ENCODE data around the gene SKA3. TPM values are rescaled to one million over a fixed set of nuclear protein-coding genes. Genes with fewer than 3 reads are reported as not detected.

SKA3 gene
- total RNA-seq, 4 donors from 2014 or later, result 0.49 to 20.9 TPM; not detected in 2

GRCh38 chr13:21152251-21152899, 24.0 kb downstream of the SKA3 start:
- Histone ChIP-seq H3K9me3 (no peaks in the 10 kb centered on the region), H3K27ac (no peak overlapping the region), H3K27me3 (no peaks in the 10 kb centered on the region), H3K4me3 (no peak overlapping the region), H3K4me1 (no peaks in the 10 kb centered on the region), H3K36me3 (no peaks in the 10 kb centered on the region)
- TF ChIP-seq POLR2A (IDR thresholded peaks at IDR 0.05), result no peak
- TF ChIP-seq CTCF (IDR thresholded peaks at IDR 0.05), result no peak
- DNase-seq, result no peak
- intact Hi-C loops (cut with DNase I; ENCODE audit: low total_unique reads), result no loop called here

GRCh38 chr13:21150013-21150412, 26.3 kb downstream of the SKA3 start:
- no peak for TF ChIP-seq CTCF (IDR thresholded peaks at IDR 0.05)
- no peak for TF ChIP-seq POLR2A (IDR thresholded peaks at IDR 0.05)
- intact Hi-C loops (cut with DNase I; ENCODE audit: low total_unique reads), result no loop called here
- H3K4me3 ChIP-seq, result no peak overlapping the region
- H3K27ac ChIP-seq, result no peak overlapping the region
- H3K9me3 ChIP-seq, result no peaks in the 10 kb centered on the region
- DNase-seq, result no peak
- H3K4me1 ChIP-seq, result no peaks in the 10 kb centered on the region
- H3K27me3 ChIP-seq, result no peaks in the 10 kb centered on the region
- no peaks in the 10 kb centered on the region for H3K36me3 ChIP-seq

- Histone ChIP-seq H3K36me3 (no peaks in the 10 kb centered on the region), H3K4me3 (no peak overlapping the region), H3K4me1 (no peaks in the 10 kb centered on the region), H3K27ac (no peak overlapping the region), H3K9me3 (no peaks in the 10 kb centered on the region), H3K27me3 (no peaks in the 10 kb centered on the region)
- no peak for TF ChIP-seq CTCF (IDR thresholded peaks at IDR 0.05)
- no peak for TF ChIP-seq POLR2A (IDR thresholded peaks at IDR 0.05)
- no peak for DNase-seq
- intact Hi-C loops (cut with DNase I; ENCODE audit: low total_unique reads), result no loop called here
These were observed 26.8 kb downstream of the SKA3 start for GRCh38 chr13:21149568-21149967.

- H3K36me3 ChIP-seq, result no peaks in the 10 kb centered on the region
- no peak for DNase-seq
- TF ChIP-seq CTCF (IDR thresholded peaks at IDR 0.05) (no peak), POLR2A (IDR thresholded peaks at IDR 0.05) (no peak)
- H3K4me1 ChIP-seq, result peaks cover 0 to 3% of the 10 kb centered on the region in 2 donors
- H3K4me3 ChIP-seq, result no peak overlapping the region
- no peaks in the 10 kb centered on the region for H3K27me3 ChIP-seq
- intact Hi-C loops (cut with DNase I; ENCODE audit: low total_unique reads), result no loop called here
- no peaks in the 10 kb centered on the region for H3K9me3 ChIP-seq
- no peak overlapping the region for H3K27ac ChIP-seq
These were observed 27.6 kb downstream of the SKA3 start for GRCh38 chr13:21148557-21149258.

- Histone ChIP-seq H3K4me1 (peaks cover 0 to 6% of the 10 kb centered on the region in 2 donors), H3K36me3 (no peaks in the 10 kb centered on the region), H3K9me3 (no peaks in the 10 kb centered on the region), H3K27ac (no peak overlapping the region), H3K4me3 (no peak overlapping the region), H3K27me3 (no peaks in the 10 kb centered on the region)
- intact Hi-C loops (cut with DNase I; ENCODE audit: low total_unique reads), result no loop called here
- TF ChIP-seq POLR2A (IDR thresholded peaks at IDR 0.05), result no peak
- TF ChIP-seq CTCF (IDR thresholded peaks at IDR 0.05), result no peak
- DNase-seq, result no peak
These were observed 28.5 kb downstream of the SKA3 start for GRCh38 chr13:21147827-21148226.

All from uterus (tissue), 4 donors.